Loucy (cell line): ENCODE measurements around the gene TMEM270.

Experiments used
- H2AFZ ChIP-seq: fragments of 200-600 bp; sonication (generic); 2 replicates; pipeline ENCODE4 v1.6.0; 2016; ENCODE audit warnings: antibody characterized with exemption, mild to moderate bottlenecking, low read length, moderate library complexity
- H3F3A ChIP-seq: fragments of 200-600 bp; 2 replicates; pipeline ENCODE4 v1.6.0; 2016; ENCODE audit warnings: antibody characterized with exemption, low read depth, mild to moderate bottlenecking
- H3K27me3 ChIP-seq: fragments of 200-600 bp; sonication (generic); 2 replicates; pipeline ENCODE4 v1.6.1; 2014; ENCODE audit warnings: low read length, mild to moderate bottlenecking; ENCODE audit not compliant: insufficient read depth, poor library complexity, severe bottlenecking
- H3K36me3 ChIP-seq: fragments of 200-600 bp; sonication (generic); 2 replicates; pipeline ENCODE4 v1.6.1; 2016; ENCODE audit warnings: low read length; ENCODE audit not compliant: insufficient read depth
- H3K4me1 ChIP-seq: fragments of 200-600 bp; sonication (generic); 2 replicates; pipeline ENCODE4 v1.5.1; 2014; ENCODE audit warnings: low read length, mild to moderate bottlenecking; ENCODE audit not compliant: insufficient read depth, poor library complexity, severe bottlenecking
- H3K4me2 ChIP-seq: fragments of 200-600 bp; sonication (generic); 2 replicates; pipeline ENCODE4 v1.6.0; 2014; ENCODE audit warnings: antibody characterized with exemption, low read length, low read depth, mild to moderate bottlenecking; ENCODE audit not compliant: poor library complexity, severe bottlenecking
- H3K4me3 ChIP-seq: fragments of 200-600 bp; sonication (generic); 2 replicates; pipeline ENCODE4 v1.5.1; 2014; ENCODE audit warnings: low read length, mild to moderate bottlenecking, mixed read lengths; ENCODE audit not compliant: poor library complexity, severe bottlenecking
- H3K79me2 ChIP-seq: fragments of 200-600 bp; sonication (generic); 2 replicates; pipeline ENCODE4 v1.6.1; 2014; ENCODE audit warnings: low read length; ENCODE audit not compliant: insufficient read depth
- H3K9ac ChIP-seq: fragments of 200-600 bp; sonication (generic); 2 replicates; pipeline ENCODE4 v1.6.0; 2014; ENCODE audit warnings: mild to moderate bottlenecking, low read depth, low read length, moderate library complexity; ENCODE audit not compliant: poor library complexity, severe bottlenecking
- H3K9me2 ChIP-seq: fragments of 200-600 bp; sonication (generic); replicated peaks from 2 replicates; pipeline ENCODE4 v1.6.1; 2016; ENCODE audit warnings: low read depth, low read length, mixed read lengths
- H3K9me3 ChIP-seq: fragments of 200-600 bp; sonication (generic); 2 replicates; pipeline ENCODE4 v1.6.1; 2014; ENCODE audit warnings: mild to moderate bottlenecking, antibody characterized with exemption, low read length, low read depth; ENCODE audit not compliant: insufficient read depth
- H4K20me1 ChIP-seq: fragments of 200-600 bp; sonication (generic); 2 replicates; pipeline ENCODE4 v1.6.0; 2014; ENCODE audit warnings: antibody characterized with exemption, low read length, mild to moderate bottlenecking; ENCODE audit not compliant: insufficient read depth, poor library complexity, severe bottlenecking
- CTCF ChIP-seq: fragments of 200-600 bp; sonication (generic); conservative IDR thresholded peaks from 2 replicates; pipeline ENCODE4 v1.5.1; 2014; ENCODE audit warnings: mild to moderate bottlenecking, antibody characterized with exemption, low read length
- EZH2phosphoT487 ChIP-seq: fragments of 200-600 bp; IDR thresholded peaks from 2 replicates; pipeline ENCODE4 v1.6.1; 2018; ENCODE audit warnings: antibody characterized with exemption, mild to moderate bottlenecking, moderate library complexity, borderline replicate concordance

The TMEM270 gene

GRCh38 chr7:73847941-73848723, 12.8 kb upstream of the TMEM270 start:
- TF ChIP-seq EZH2phosphoT487 = no peak
- no peak for TF ChIP-seq CTCF
- no peak overlapping the region for H3K9ac ChIP-seq
- no peaks in the 10 kb centered on the region for H3K9me2 ChIP-seq
- no peak overlapping the region for H3K4me2 ChIP-seq
- no peaks in the 10 kb centered on the region for H3K9me3 ChIP-seq
- H4K20me1 ChIP-seq = no peaks in the 10 kb centered on the region
- no peaks in the 10 kb centered on the region for H3K27me3 ChIP-seq
- H2AFZ ChIP-seq = no peak overlapping the region
- H3K79me2 ChIP-seq = no peaks in the 10 kb centered on the region
- H3K4me3 ChIP-seq = no peak overlapping the region
- no peaks in the 10 kb centered on the region for H3K36me3 ChIP-seq
- no peaks in the 10 kb centered on the region for H3F3A ChIP-seq
- H3K4me1 ChIP-seq = peaks cover 13% of the 10 kb centered on the region

DNA sequence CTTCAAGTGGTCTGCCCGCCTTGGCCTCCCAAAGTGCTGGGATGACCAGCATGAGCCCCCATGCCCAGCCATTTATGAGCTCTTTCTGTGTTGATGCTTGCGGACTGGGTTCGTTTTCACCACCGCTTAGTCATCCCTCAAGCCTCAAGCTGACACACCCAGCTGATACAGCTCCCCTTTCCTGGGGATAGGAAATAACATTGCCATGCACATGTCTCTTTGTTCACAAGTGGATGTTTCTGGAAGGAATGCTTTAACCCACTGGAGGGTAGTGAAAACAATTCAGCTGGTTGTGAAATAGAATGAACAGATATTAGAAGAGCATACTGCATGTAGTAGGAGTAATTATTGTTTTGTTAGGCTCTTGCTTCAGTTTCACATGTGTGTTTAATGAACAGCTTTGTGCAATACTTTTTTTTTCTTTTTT, 10.2 kb upstream of the TMEM270 start:
- no peak overlapping the region for H3K4me2 ChIP-seq
- peaks cover 15% of the 10 kb centered on the region for H3K4me1 ChIP-seq
- H3K27me3 ChIP-seq = no peaks in the 10 kb centered on the region
- H3K9me3 ChIP-seq = no peaks in the 10 kb centered on the region
- no peaks in the 10 kb centered on the region for H3F3A ChIP-seq
- no peak overlapping the region for H3K4me3 ChIP-seq
- H3K9me2 ChIP-seq = no peaks in the 10 kb centered on the region
- H2AFZ ChIP-seq = no peak overlapping the region
- no peak overlapping the region for H3K9ac ChIP-seq
- no peak for TF ChIP-seq CTCF
- no peak for TF ChIP-seq EZH2phosphoT487
- H4K20me1 ChIP-seq = no peaks in the 10 kb centered on the region
- no peaks in the 10 kb centered on the region for H3K36me3 ChIP-seq
- H3K79me2 ChIP-seq = no peaks in the 10 kb centered on the region

DNA sequence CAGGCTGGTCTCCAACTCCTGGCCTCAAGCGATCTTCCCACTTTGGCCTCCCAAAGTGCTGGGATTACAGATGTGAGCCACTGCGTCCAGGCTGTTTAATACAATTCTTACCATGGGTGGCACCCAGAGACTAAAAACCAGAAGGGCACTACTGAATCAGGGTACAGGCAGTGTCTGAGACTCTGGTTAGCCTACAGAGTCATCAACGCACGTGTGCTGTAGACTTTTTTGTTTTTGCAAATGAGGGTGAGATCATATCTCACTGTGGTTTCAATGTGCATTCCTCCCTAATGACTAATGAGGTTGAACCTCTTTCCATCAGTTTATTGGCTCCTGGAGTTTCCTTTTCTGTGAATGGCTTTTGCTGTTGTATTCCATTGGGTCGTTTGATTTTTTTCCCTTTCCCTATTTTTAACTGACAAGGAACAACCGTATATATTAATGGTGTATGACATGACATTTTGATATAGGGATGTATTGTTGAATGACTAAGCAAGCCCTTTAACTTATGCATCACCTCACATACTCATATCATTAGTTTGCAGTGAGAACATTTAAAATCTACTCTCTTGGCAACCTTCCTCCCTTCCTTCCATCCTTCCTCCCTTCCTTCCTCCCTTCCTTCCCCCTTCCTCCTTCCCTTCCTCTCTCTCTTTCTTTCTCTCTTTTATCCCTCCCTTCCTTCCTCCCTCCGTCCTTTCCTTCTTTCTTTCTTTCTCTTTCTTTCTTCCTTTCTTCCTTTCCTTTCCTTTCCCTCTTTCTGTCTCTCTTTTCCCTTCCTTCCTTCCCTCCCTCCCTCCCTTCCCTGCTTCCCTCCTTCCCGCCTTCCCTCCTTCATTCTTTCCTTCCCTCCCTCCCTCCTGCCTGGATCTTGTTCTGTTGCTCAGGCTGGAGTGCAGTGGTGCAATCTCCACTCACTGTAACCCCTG, 9.3 kb upstream of the TMEM270 start:
- no peak overlapping the region for H3K9ac ChIP-seq
- peaks cover 17% of the 10 kb centered on the region for H3K4me1 ChIP-seq
- H2AFZ ChIP-seq = no peak overlapping the region

More for the DNA sequence above, 9.3 kb upstream of the TMEM270 start:
- Histone ChIP-seq H3K79me2 (no peaks in the 10 kb centered on the region), H3K27me3 (no peaks in the 10 kb centered on the region), H4K20me1 (no peaks in the 10 kb centered on the region), H3K4me3 (no peak overlapping the region), H3K36me3 (no peaks in the 10 kb centered on the region), H3K9me3 (no peaks in the 10 kb centered on the region), H3K9me2 (no peaks in the 10 kb centered on the region), H3K4me2 (no peak overlapping the region), H3F3A (no peaks in the 10 kb centered on the region)
- TF ChIP-seq CTCF (no peak), EZH2phosphoT487 (no peak)
